ENCODE results near the gene ERFL. TPM values are rescaled to one million over a fixed set of nuclear protein-coding genes. Genes with fewer than 3 reads are reported as not detected.

ERFL gene
- polyA plus RNA-seq, 1 experiment, result 0.04 TPM

DNA sequence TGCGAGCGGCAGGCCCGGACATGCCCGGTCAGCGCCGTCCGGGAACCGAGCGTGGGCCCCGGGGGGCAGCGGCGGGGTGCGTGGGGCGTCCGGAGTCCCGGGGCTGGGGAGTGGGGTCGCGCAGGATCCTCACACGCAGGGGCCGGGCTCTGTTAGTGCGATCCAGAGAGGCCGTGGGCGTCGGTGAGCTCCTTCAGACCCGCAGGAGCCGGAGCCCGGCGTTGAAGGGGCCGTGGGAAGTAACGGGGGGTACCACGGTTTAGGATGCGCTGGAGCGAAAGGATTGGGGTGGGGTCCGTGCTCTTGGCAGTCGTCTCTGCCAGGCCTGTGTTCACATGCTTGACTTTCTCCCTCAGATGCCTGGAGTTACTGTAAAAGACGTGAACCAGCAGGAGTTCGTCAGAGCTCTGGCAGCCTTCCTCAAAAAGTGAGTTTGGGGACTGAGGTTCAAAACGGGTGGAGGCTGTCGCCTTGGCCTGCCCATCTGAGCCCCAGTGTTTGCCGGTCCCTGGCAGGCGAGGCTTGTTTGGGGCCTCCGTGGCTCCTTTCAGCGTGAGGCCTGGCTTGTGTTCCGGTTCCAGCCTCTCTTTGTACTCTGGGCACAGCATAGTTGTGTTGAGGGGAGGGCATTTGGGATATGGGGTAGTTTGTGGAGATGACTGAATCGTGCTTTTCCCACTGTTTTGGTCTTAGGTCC lies 67.7 kb downstream of the ERFL start:
- CTCF ChIA-PET, result interaction anchor here (0.6 to 2.6 kb wide), 7 partner anchors 9 to 540 kb away, joined by 3 to 7 read pairs (median 4); no protein-coding TSS in a partner anchor
- peak overlapping the region; percentile 94 for H3K4me3 ChIP-seq (ENCODE audit: low read depth, low read length)
- H3K27me3 ChIP-seq (ENCODE audit: control insufficient read depth, insufficient read depth, low read length), result no peaks in the 10 kb centered on the region
- no peak for DNase-seq (ENCODE audit: low read depth)
- TF ChIP-seq, protein P1, sequence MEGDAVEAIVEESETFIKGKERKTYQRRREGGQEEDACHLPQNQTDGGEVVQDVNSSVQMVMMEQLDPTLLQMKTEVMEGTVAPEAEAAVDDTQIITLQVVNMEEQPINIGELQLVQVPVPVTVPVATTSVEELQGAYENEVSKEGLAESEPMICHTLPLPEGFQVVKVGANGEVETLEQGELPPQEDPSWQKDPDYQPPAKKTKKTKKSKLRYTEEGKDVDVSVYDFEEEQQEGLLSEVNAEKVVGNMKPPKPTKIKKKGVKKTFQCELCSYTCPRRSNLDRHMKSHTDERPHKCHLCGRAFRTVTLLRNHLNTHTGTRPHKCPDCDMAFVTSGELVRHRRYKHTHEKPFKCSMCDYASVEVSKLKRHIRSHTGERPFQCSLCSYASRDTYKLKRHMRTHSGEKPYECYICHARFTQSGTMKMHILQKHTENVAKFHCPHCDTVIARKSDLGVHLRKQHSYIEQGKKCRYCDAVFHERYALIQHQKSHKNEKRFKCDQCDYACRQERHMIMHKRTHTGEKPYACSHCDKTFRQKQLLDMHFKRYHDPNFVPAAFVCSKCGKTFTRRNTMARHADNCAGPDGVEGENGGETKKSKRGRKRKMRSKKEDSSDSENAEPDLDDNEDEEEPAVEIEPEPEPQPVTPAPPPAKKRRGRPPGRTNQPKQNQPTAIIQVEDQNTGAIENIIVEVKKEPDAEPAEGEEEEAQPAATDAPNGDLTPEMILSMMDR (IDR thresholded peaks at IDR 0.05; ENCODE audit: insufficient read depth, low read depth, low read length), result no peak
- H3K36me3 ChIP-seq (ENCODE audit: control insufficient read depth, insufficient read depth, low read length), result peaks cover 37% of the 10 kb centered on the region
- POLR2A ChIA-PET, result interaction anchor here (0.7 kb wide), 1 partner anchor 12 kb away, joined by 4 read pairs; no protein-coding TSS in a partner anchor

- ChIA-PET POLR2A (no interaction called here), CTCF (interaction anchor here (0.6 to 2.6 kb wide), 11 partner anchors 9 to 1619 kb away, joined by 3 to 7 read pairs (median 6); no protein-coding TSS in a partner anchor)
- TF ChIP-seq, protein P1 (IDR thresholded peaks at IDR 0.05; ENCODE audit: insufficient read depth, low read depth, low read length), result peak; percentile 65
- Histone ChIP-seq H3K4me3 (ENCODE audit: low read depth, low read length) (peak within 1 kb of the TSS; percentile 94), H3K36me3 (ENCODE audit: control insufficient read depth, insufficient read depth, low read length) (peaks cover 34% of the 10 kb centered on the region), H3K27me3 (ENCODE audit: control insufficient read depth, insufficient read depth, low read length) (no peaks in the 10 kb centered on the region)
- peak; percentile 95 for DNase-seq (ENCODE audit: low read depth)
Measured at GRCh38 chr19:41859618-41860418, 68.4 kb downstream of the ERFL start, which contains the start of gene RPS19. RPS19 (plus strand) TSS chr19:41860255; CDS start chr19:41860775, 520 bp downstream.

- H3K36me3 ChIP-seq (ENCODE audit: control insufficient read depth, insufficient read depth, low read length), result peaks cover 29% of the 10 kb centered on the region
- peak overlapping the region; percentile 32 for H3K4me3 ChIP-seq (ENCODE audit: low read depth, low read length)
- no peak for DNase-seq (ENCODE audit: low read depth)
- TF ChIP-seq, protein P1 (IDR thresholded peaks at IDR 0.05; ENCODE audit: insufficient read depth, low read depth, low read length), result no peak
- ChIA-PET POLR2A (no interaction called here), CTCF (interaction anchor here (1.2 to 2.6 kb wide), 7 partner anchors 9 to 541 kb away, joined by 3 to 7 read pairs (median 6); no protein-coding TSS in a partner anchor)
- H3K27me3 ChIP-seq (ENCODE audit: control insufficient read depth, insufficient read depth, low read length), result peaks cover 5% of the 10 kb centered on the region
Measured at GRCh38 chr19:41859213-41859617, 69.0 kb downstream of the ERFL start.

Small RNA genes lying within 50 kb of the gene (small RNA-seq; reads per million reads assigned to genes)
- gene MIR6797 (ENCODE audit: insufficient read length, low read depth, low replicate concordance), result not detected

Other genes starting within 250 kb of the ERFL start
- not detected in 2 replicates for gene CEACAM7, start 240.2 kb downstream of the ERFL start, polyA plus RNA-seq (2011; rRNA removed)
- gene CEACAM5, start 219.8 kb downstream of the ERFL start, polyA plus RNA-seq (2011; rRNA removed), result not detected in 2 replicates
- gene CEACAM6, start 172.9 kb downstream of the ERFL start, polyA plus RNA-seq (2011; rRNA removed), result not detected in 2 replicates
- gene CEACAM3, start 131.9 kb downstream of the ERFL start, polyA plus RNA-seq (2011; rRNA removed), result not detected in 2 replicates
- gene LYPD4, start 83.8 kb downstream of the ERFL start, polyA plus RNA-seq (2011; rRNA removed), result not detected in 2 replicates
- not detected in 2 replicates for gene DMRTC2, start 83.4 kb downstream of the ERFL start, polyA plus RNA-seq (2011; rRNA removed)
- gene RPS19, start 68.2 kb downstream of the ERFL start, polyA plus RNA-seq (2011; rRNA removed), result 1,209 and 1,864 TPM in 2 replicates
- 0.17 and 0.37 TPM in 2 replicates for gene CD79A, start 51.2 kb downstream of the ERFL start, polyA plus RNA-seq (2011; rRNA removed)
- gene ARHGEF1, start 45.3 kb downstream of the ERFL start, polyA plus RNA-seq (2011; rRNA removed), result 24.4 and 41.0 TPM in 2 replicates
- 302 and 361 TPM in 2 replicates for gene RABAC1, start 30.9 kb upstream of the ERFL start, polyA plus RNA-seq (2011; rRNA removed)
- gene ATP1A3, start 65.8 kb upstream of the ERFL start, polyA plus RNA-seq (2011; rRNA removed), result 0.11 and 0.32 TPM in 2 replicates
- gene GRIK5, start 141.8 kb upstream of the ERFL start, polyA plus RNA-seq (2011; rRNA removed), result 0.06 and 0.10 TPM in 2 replicates
- gene ZNF574, start 147.7 kb upstream of the ERFL start, polyA plus RNA-seq (2011; rRNA removed), result 5.6 and 10.4 TPM in 2 replicates
- gene POU2F2, start 204.0 kb upstream of the ERFL start, polyA plus RNA-seq (2011; rRNA removed), result 1.8 and 2.2 TPM in 2 replicates

All from BJ (cell line).